ENCODE measurements around the gene CNN2.

The CNN2 gene

DNA sequence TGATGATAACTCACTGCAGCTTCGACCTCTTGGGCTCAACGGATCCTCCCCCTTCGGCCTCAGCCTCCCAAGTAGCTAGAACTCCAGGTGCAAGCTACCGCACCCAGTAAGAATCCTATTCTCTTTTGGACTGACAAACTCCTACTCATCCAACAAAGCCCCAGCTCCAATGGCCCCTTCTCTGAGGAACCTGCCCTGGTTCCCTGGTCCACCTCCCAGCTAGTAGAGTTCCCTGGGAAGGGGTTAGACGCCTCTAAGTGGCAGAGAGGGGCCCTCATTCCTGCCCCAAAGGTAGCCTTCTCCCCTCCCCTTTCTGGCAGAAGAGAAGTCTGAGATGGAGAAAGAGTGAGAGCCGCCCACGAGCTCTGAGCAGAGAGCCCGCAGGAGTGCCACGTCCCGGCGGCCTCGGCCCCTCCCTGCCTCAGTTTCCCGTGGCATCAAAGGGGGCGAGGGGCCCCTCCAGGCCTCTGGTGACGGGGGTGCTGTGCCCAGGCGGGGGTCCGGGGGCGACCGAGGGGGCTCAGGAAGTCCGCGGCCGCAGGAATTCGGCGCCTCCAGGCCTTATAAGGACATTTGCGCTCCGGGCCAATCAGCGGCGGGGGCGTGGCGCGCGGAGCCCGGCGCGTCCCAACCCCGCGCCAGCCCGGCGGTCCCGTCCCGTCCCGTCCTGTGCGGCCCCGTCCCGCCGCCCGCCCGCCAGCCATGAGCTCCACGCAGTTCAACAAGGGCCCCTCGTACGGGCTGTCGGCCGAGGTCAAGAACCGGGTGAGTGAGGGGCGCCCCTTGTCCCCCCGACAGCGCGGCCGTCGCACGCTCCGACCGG lies at the start of gene CNN2:
Gene CNN2 (plus strand): TSS at position 649 of the 823 bp plus-strand sequence. CDS start 54 bp downstream, at position 703.
- TF ChIP-seq, protein P1, sequence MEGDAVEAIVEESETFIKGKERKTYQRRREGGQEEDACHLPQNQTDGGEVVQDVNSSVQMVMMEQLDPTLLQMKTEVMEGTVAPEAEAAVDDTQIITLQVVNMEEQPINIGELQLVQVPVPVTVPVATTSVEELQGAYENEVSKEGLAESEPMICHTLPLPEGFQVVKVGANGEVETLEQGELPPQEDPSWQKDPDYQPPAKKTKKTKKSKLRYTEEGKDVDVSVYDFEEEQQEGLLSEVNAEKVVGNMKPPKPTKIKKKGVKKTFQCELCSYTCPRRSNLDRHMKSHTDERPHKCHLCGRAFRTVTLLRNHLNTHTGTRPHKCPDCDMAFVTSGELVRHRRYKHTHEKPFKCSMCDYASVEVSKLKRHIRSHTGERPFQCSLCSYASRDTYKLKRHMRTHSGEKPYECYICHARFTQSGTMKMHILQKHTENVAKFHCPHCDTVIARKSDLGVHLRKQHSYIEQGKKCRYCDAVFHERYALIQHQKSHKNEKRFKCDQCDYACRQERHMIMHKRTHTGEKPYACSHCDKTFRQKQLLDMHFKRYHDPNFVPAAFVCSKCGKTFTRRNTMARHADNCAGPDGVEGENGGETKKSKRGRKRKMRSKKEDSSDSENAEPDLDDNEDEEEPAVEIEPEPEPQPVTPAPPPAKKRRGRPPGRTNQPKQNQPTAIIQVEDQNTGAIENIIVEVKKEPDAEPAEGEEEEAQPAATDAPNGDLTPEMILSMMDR (conservative IDR thresholded peaks at IDR 0.05; ENCODE audit: control insufficient read depth, insufficient read depth, low read depth, low read length): no peak
- DNase-seq (ENCODE audit: low read depth): peak; percentile 54
- peak within 1 kb of the TSS; percentile 94 for H3K4me3 ChIP-seq (ENCODE audit: control insufficient read depth, low read depth, low read length)

- TF ChIP-seq, protein P1 (conservative IDR thresholded peaks at IDR 0.05; ENCODE audit: control insufficient read depth, insufficient read depth, low read depth, low read length): no peak
Observed at GRCh38 chr19:977058-977464, 49.3 kb upstream of the CNN2 start.

GRCh38 chr19:979318-979741 lies 47.1 kb upstream of the CNN2 start:
- TF ChIP-seq, protein P1 (conservative IDR thresholded peaks at IDR 0.05; ENCODE audit: control insufficient read depth, insufficient read depth, low read depth, low read length): no peak
- no peak overlapping the region for H3K4me3 ChIP-seq (ENCODE audit: control insufficient read depth, low read depth, low read length)
- no peak for DNase-seq (ENCODE audit: low read depth)

More at GRCh38 chr19:977058-977464, 49.3 kb upstream of the CNN2 start:
- no peak overlapping the region for H3K4me3 ChIP-seq (ENCODE audit: control insufficient read depth, low read depth, low read length)
- no peak for DNase-seq (ENCODE audit: low read depth)

- DNase-seq (ENCODE audit: low read depth): peak; percentile 24
- no peak overlapping the region for H3K4me3 ChIP-seq (ENCODE audit: control insufficient read depth, low read depth, low read length)
- TF ChIP-seq, protein P1 (conservative IDR thresholded peaks at IDR 0.05; ENCODE audit: control insufficient read depth, insufficient read depth, low read depth, low read length): no peak
Observed at GRCh38 chr19:980133-980998, 46.0 kb upstream of the CNN2 start.

DNA sequence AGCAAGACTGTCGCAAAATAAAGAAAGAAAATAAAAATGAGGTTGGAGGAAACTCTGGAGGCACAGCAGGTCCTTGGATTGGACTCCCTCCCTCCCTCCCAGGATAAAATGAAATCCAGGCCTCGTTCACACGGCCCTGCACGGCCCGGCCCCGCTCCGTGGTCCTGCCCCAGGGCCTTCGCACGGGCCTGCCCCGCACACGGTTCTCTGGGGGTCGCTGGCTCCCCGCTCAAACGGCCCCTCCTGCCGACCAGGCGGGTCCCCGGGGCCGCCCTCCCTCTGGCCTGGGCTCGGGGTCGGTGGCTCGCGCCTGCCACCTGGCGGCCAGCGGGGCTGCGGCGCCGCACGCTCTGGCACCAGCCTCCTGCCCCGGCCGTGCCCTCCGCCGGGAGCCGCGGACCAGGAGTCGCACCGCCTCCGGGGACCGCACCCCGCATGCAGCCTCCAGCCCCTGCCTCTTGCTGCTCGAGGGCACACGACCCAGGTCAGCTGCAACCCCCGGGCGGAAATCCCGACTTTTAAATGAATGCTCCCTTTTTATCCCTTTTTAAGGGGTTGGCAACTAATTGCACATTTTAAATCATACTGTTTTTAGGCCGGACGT lies 43.7 kb upstream of the CNN2 start:
- TF ChIP-seq, protein P1 (conservative IDR thresholded peaks at IDR 0.05; ENCODE audit: control insufficient read depth, insufficient read depth, low read depth, low read length): no peak
- H3K4me3 ChIP-seq (ENCODE audit: control insufficient read depth, low read depth, low read length): peak overlapping the region; percentile 15
- peak; percentile 35 for DNase-seq (ENCODE audit: low read depth)

Data from fibroblast of mammary gland (primary cell).